ENCODE measurements around the gene ABITRAM. TPM values are rescaled to one million over a fixed set of nuclear protein-coding genes. Genes with fewer than 3 reads are reported as not detected.
"Not testable (repeated sequence)": the region's sequence is repeated elsewhere in the genome, so short reads cannot be mapped to it uniquely, and the experiment has no call there.

ABITRAM gene
- total and polyA plus RNA-seq, 10 donors: 7.5 to 11.0 (median 8.6) TPM

DNA sequence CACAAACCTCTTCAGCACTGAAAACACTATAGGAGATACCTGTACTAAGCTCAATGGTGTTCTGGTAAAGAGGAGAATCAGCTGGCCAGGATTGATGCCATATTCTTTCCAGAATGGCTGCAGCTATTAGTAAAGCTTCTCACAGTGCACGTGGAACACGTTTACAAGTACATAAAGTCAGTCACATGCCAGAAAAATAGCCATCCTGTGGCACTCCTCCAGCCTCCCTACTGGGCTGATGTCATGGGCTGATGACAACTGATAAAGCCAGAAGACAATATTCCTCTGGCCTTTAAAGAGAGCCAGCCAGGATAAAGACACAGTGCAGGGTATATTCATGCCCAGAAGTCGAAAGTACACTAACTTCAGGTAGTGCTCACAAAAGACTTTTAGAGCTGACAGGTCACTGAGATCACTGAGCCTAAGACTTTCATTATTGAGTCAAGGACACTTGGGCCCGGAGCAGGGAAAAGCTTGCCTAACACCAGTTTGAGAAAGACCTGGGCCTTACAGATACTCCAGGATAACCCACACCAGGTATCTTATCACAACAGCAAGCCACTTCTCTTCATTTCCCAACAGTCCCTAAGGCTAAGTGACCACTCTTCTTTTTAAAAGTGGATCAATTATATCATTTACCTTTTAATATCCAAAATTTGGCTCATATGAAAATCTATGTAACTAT is 29.4 kb downstream of the ABITRAM start:
- intact Hi-C loops (cut with DNase I; ENCODE audit: low total_unique reads): no loop called here
- WGBS, 5 donors: 80 to 89% (median 83%) methylated on average over 4 of the region's 4 CpGs
- no peak overlapping the region for H3K27ac ChIP-seq

GRCh38 chr9:108967916-108968315 is 33.7 kb downstream of the ABITRAM start:
- peaks cover 0 to 6% (median 0%) of the 10 kb centered on the region in 6 donors for H3K4me1 ChIP-seq
- H3K27me3 ChIP-seq (replicated peaks in 1 of 7): no peaks in the 10 kb centered on the region
- H3K36me3 ChIP-seq: peaks cover 0 to 34% (median 2%) of the 10 kb centered on the region in 6 donors
- no peak for TF ChIP-seq POLR2A (IDR thresholded peaks at IDR 0.05)
- no peak for TF ChIP-seq POLR2AphosphoS5 (IDR thresholded peaks at IDR 0.05)
- TF ChIP-seq CTCF (IDR thresholded peaks at IDR 0.05 in 8 of 11, conservative IDR thresholded peaks at IDR 0.05 in 3 of 11): no peak
- intact Hi-C loops (cut with DNase I; ENCODE audit: low total_unique reads): no loop called here
- no peak overlapping the region for H3K27ac ChIP-seq
- peaks cover 0 to 12% (median 3%) of the 10 kb centered on the region in 8 donors for H3K9me3 ChIP-seq
- no peak overlapping the region for H3K4me3 ChIP-seq
- DNase-seq: no peak

More for the DNA sequence above, 29.4 kb downstream of the ABITRAM start:
- Histone ChIP-seq H3K4me1 (no peaks in the 10 kb centered on the region), H3K9me3 (no peaks in the 10 kb centered on the region), H3K27me3 (replicated peaks in 1 of 7) (no peaks in the 10 kb centered on the region), H3K36me3 (peaks cover 0 to 25% (median 5%) of the 10 kb centered on the region in 6 donors), H3K4me3 (no peak overlapping the region)
- DNase-seq: no peak
- TF ChIP-seq POLR2A (IDR thresholded peaks at IDR 0.05): no peak
- no peak for TF ChIP-seq CTCF (IDR thresholded peaks at IDR 0.05 in 8 of 11, conservative IDR thresholded peaks at IDR 0.05 in 3 of 11)
- no peak for TF ChIP-seq POLR2AphosphoS5 (IDR thresholded peaks at IDR 0.05)

DNA sequence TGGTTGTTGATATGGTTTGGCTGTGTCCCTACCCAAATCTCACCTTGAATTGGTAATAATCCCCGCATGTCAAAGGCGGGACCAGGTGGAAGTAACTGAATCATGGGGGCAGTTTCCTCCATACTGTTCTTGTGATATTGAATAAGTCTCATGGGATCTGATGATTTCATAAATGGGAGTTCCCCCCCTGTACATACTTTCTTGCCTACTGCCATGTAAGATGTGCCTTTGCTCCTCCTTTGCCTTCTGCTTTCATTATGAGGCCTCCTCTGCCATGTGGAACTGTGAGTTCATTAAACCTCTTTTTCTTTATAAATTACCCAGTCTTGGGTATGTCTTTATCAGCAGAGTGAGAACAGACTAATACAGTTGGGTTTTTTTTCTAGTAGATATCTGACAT is 37.2 kb downstream of the ABITRAM start:
- H3K4me3 ChIP-seq; H3K27me3 ChIP-seq (replicated peaks in 1 of 7); H3K27ac ChIP-seq; intact Hi-C loops (cut with DNase I; ENCODE audit: low total_unique reads); DNase-seq: not testable (repeated sequence)
- Histone ChIP-seq H3K36me3 (peaks cover 0 to 21% (median 0%) of the 10 kb centered on the region in 6 donors), H3K4me1 (peaks cover 0 to 14% (median 9%) of the 10 kb centered on the region in 6 donors), H3K9me3 (peaks cover 0 to 12% (median 3%) of the 10 kb centered on the region in 8 donors)
- 97 to 98% (median 98%) methylated on average over 2 of the region's 2 CpGs for WGBS, 5 donors

DNA sequence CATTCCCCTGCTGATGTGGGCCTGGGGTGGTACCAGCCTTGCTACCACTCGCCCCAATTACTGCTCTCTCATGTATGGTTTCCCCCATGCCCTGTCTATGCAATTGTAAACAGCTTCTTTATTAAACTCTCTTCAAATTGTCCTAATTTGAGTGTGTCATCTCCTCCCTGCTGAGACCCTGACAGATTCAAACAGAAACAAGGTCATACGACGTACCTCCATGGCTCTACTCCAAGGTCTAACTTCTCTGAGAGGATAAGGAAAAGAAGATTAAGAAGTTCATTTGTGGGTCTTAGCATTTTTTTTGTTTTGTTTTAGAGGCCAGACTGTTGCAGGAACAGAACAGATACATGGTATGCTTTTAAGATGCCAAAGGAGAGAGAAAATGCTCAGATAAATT is 38.0 kb downstream of the ABITRAM start:
- Histone ChIP-seq H3K4me3 (no peak overlapping the region), H3K9me3 (peaks cover 0 to 12% (median 3%) of the 10 kb centered on the region in 8 donors), H3K27me3 (replicated peaks in 1 of 7) (no peaks in the 10 kb centered on the region), H3K36me3 (peaks cover 0 to 23% (median 0%) of the 10 kb centered on the region in 6 donors), H3K4me1 (peaks cover 0 to 14% (median 9%) of the 10 kb centered on the region in 6 donors), H3K27ac (no peak overlapping the region)
- TF ChIP-seq CTCF (IDR thresholded peaks at IDR 0.05 in 8 of 11, conservative IDR thresholded peaks at IDR 0.05 in 3 of 11) (no peak), POLR2A (IDR thresholded peaks at IDR 0.05) (no peak), POLR2AphosphoS5 (IDR thresholded peaks at IDR 0.05) (no peak)
- 54 to 86% (median 84%) methylated on average over 3 of the region's 3 CpGs for WGBS, 5 donors
- DNase-seq: no peak
- intact Hi-C loops (cut with DNase I; ENCODE audit: low total_unique reads): no loop called here

Data from spleen (tissue), 11 donors.